Cardiac septum (tissue), 1 donor: ENCODE results near the gene RAB24. TPM values are rescaled to one million over a fixed set of nuclear protein-coding genes. Genes with fewer than 3 reads are reported as not detected.

Experiments
- DNase-seq: peaks from one replicate; pipeline ENCODE4 v3.0.0-alpha.2; 2020; ENCODE audit warnings: low spot score
- intact Hi-C: fragments of 100-400 bp; cut with DNase I; formaldehyde crosslinking; loops from one replicate; pipeline ENCODE4 v1.14.0; 2022
- total RNA-seq: library from RNA; stranded (reverse); fragmentation: NEBNext Ultra II Directional; extraction: Animal tissue kit (Norgen Biotek cat#: 25700); gene quantifications from one replicate; pipeline ENCODE4 v1.2.1, GENCODE V29; 2021
- donor health status: DM: no; HTN: no; CAD: no.

RAB24 gene
- total RNA-seq, 1 donor from 2014 or later = 19.0 TPM

GRCh38 chr5:177301503-177302165 is 1.9 kb downstream of the RAB24 start:
- intact Hi-C loops = loop anchor here (5.0 kb wide), 2 partner anchors 169 to 189 kb away; partner anchors contain the start of gene NSD1
- no peak for DNase-seq

- intact Hi-C loops = loop anchor here (5.0 kb wide), 2 partner anchors 169 to 189 kb away; partner anchors contain the start of gene NSD1
- DNase-seq = no peak
Observed at GRCh38 chr5:177300951-177301350, 2.6 kb downstream of the RAB24 start.

- intact Hi-C loops = loop anchor here (5.0 kb wide), 2 partner anchors 168 to 188 kb away; partner anchors contain the start of gene NSD1
Observed at GRCh38 chr5:177300236-177300880, 3.2 kb downstream of the RAB24 start.

GRCh38 chr5:177299697-177300096 is 3.8 kb downstream of the RAB24 start:
- intact Hi-C loops = loop anchor here (5.0 kb wide), 2 partner anchors 167 to 187 kb away; partner anchors contain the start of gene NSD1

More at GRCh38 chr5:177300236-177300880, 3.2 kb downstream of the RAB24 start:
- DNase-seq = peak; percentile 88

GRCh38 chr5:177297922-177298321 is 5.6 kb downstream of the RAB24 start:
- no peak for DNase-seq
- intact Hi-C loops = no loop called here

More at GRCh38 chr5:177299697-177300096, 3.8 kb downstream of the RAB24 start:
- no peak for DNase-seq

- no peak for DNase-seq
- intact Hi-C loops = no loop called here
Observed at GRCh38 chr5:177296581-177296980, 6.9 kb downstream of the RAB24 start.

- intact Hi-C loops = no loop called here
- no peak for DNase-seq
Observed at GRCh38 chr5:177295924-177296323, 7.6 kb downstream of the RAB24 start.

GRCh38 chr5:177294632-177295031 is 8.9 kb downstream of the RAB24 start:
- no peak for DNase-seq
- intact Hi-C loops = no loop called here

- intact Hi-C loops = no loop called here
- DNase-seq = no peak
Observed at GRCh38 chr5:177293819-177294581, 9.5 kb downstream of the RAB24 start.

- intact Hi-C loops = no loop called here
- DNase-seq = no peak
Observed at GRCh38 chr5:177291735-177292134, 11.8 kb downstream of the RAB24 start.

GRCh38 chr5:177290816-177291596 is 12.5 kb downstream of the RAB24 start:
- DNase-seq = no peak
- intact Hi-C loops = no loop called here

- no peak for DNase-seq
- intact Hi-C loops = no loop called here
Observed at GRCh38 chr5:177288191-177288590, 15.3 kb downstream of the RAB24 start.

GRCh38 chr5:177276886-177277285 is 26.6 kb downstream of the RAB24 start:
- intact Hi-C loops = no loop called here

GRCh38 chr5:177275883-177276282 is 27.6 kb downstream of the RAB24 start:
- DNase-seq = no peak
- intact Hi-C loops = no loop called here

More at GRCh38 chr5:177276886-177277285, 26.6 kb downstream of the RAB24 start:
- DNase-seq = no peak

- DNase-seq = no peak
- intact Hi-C loops = no loop called here
Observed at GRCh38 chr5:177271113-177271512, 32.4 kb downstream of the RAB24 start.

- DNase-seq = no peak
- intact Hi-C loops = no loop called here
Observed at GRCh38 chr5:177270653-177271052, 32.9 kb downstream of the RAB24 start.

- intact Hi-C loops = no loop called here
Observed at GRCh38 chr5:177269976-177270375, 33.5 kb downstream of the RAB24 start.

GRCh38 chr5:177269232-177269895 is 34.2 kb downstream of the RAB24 start:
- intact Hi-C loops = no loop called here
- DNase-seq = no peak

More at GRCh38 chr5:177269976-177270375, 33.5 kb downstream of the RAB24 start:
- DNase-seq = no peak

- intact Hi-C loops = no loop called here
- no peak for DNase-seq
Observed at GRCh38 chr5:177265395-177265794, 38.1 kb downstream of the RAB24 start.
